ENCODE measurements around the gene TMEM82. TPM values are rescaled to one million over a fixed set of nuclear protein-coding genes. Genes with fewer than 3 reads are reported as not detected.
"Not testable (repeated sequence)": the region's sequence is repeated elsewhere in the genome, so short reads cannot be mapped to it uniquely, and the experiment has no call there.

TMEM82 gene
- total RNA-seq = not detected
- not detected for polyA plus RNA-seq
- long read RNA-seq, donor 1 = 0 reads
- long read RNA-seq, donor 2 = 0 reads

DNA sequence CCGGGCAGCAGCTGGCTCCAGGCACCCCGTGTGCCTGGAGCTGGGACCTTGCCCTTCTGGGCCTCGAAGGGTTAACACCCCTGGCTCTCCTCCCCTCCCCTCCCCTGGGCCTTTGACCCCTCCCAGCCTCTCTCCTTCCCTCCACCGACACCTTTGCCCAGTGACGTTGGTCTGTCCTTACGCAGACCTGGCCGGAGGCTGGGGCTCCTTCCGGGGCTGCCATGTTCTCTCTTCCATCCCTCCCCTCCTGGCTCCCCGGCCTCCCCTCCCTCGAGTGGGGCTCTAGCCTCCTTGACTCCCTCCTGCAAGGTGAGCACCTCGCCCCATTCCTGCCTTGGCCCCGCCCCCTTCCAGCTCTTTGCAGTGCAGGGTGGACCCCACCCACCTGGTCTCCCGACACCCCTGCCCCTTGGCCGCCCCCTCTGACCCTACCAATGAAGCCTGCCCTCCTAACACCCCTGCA lies at the start of gene TMEM82:
Gene TMEM82, plus strand, starts transcription at position 161 of the 463 bp plus-strand sequence. Its CDS starts 61 bp downstream, at position 222.
- H3K4me3 ChIP-seq = no peak within 1 kb of the TSS
- H3K27ac ChIP-seq = no peak within 1 kb of the TSS
- peaks cover 0 to 8% (median 0%) of the 10 kb centered on the region in 6 donors for H3K36me3 ChIP-seq
- TF ChIP-seq POLR2AphosphoS5 (IDR thresholded peaks at IDR 0.05) = no peak
- TF ChIP-seq POLR2A (IDR thresholded peaks at IDR 0.05) = no peak
- TF ChIP-seq CTCF (IDR thresholded peaks at IDR 0.05 in 8 of 11, conservative IDR thresholded peaks at IDR 0.05 in 3 of 11) = no peak
- 42 to 56% (median 46%) methylated on average over 14 of the region's 14 CpGs for WGBS, 5 donors
- H3K27me3 ChIP-seq (replicated peaks in 1 of 7) = no peaks in the 10 kb centered on the region
- peaks cover 0 to 29% (median 12%) of the 10 kb centered on the region in 6 donors for H3K4me1 ChIP-seq
- intact Hi-C loops (cut with DNase I; ENCODE audit: low total_unique reads) = loop anchor here (10.0 kb wide), 1 partner anchor 118 kb away; no protein-coding TSS in a partner anchor
- no peak for DNase-seq
- no peaks in the 10 kb centered on the region for H3K9me3 ChIP-seq

- no peak for DNase-seq
- Histone ChIP-seq H3K27ac (peak overlapping the region in 2 of 8 donors; percentile 3 to 9), H3K4me3 (no peak overlapping the region), H3K27me3 (replicated peaks in 1 of 7) (no peaks in the 10 kb centered on the region), H3K9me3 (no peaks in the 10 kb centered on the region), H3K4me1 (peaks cover 16 to 92% (median 56%) of the 10 kb centered on the region in 6 donors), H3K36me3 (peaks cover 0 to 48% (median 2%) of the 10 kb centered on the region in 6 donors)
- TF ChIP-seq CTCF (IDR thresholded peaks at IDR 0.05 in 8 of 11, conservative IDR thresholded peaks at IDR 0.05 in 3 of 11) = no peak
- no peak for TF ChIP-seq POLR2AphosphoS5 (IDR thresholded peaks at IDR 0.05)
- no peak for TF ChIP-seq POLR2A (IDR thresholded peaks at IDR 0.05)
- intact Hi-C loops (cut with DNase I; ENCODE audit: low total_unique reads) = no loop called here
- WGBS, 5 donors = 82 to 92% (median 87%) methylated on average over 5 of the region's 5 CpGs
These were observed 48.9 kb upstream of the TMEM82 start for GRCh38 chr1:15693371-15693770.

GRCh38 chr1:15696956-15697521 lies 45.3 kb upstream of the TMEM82 start:
- TF ChIP-seq CTCF (IDR thresholded peaks at IDR 0.05 in 8 of 11, conservative IDR thresholded peaks at IDR 0.05 in 3 of 11) (no peak), POLR2AphosphoS5 (IDR thresholded peaks at IDR 0.05) (peak in 2 of 3 donors; percentile 69 to 75), POLR2A (IDR thresholded peaks at IDR 0.05) (peak in 1 of 3 donors; percentile 20)
- Histone ChIP-seq H3K36me3 (peaks cover 0 to 30% (median 0%) of the 10 kb centered on the region in 6 donors), H3K4me3 (peak overlapping the region in 5 of 8 donors; percentile 11 to 54 (median 21)), H3K27ac (peak overlapping the region; percentile 59 to 89 (median 86)), H3K27me3 (replicated peaks in 1 of 7) (no peaks in the 10 kb centered on the region), H3K9me3 (peaks cover 0 to 4% (median 0%) of the 10 kb centered on the region in 8 donors), H3K4me1 (peaks cover 16 to 95% (median 54%) of the 10 kb centered on the region in 6 donors)
- 4 to 10% (median 8%) methylated on average over 8 to 10 of the region's 10 CpGs for WGBS, 5 donors
- intact Hi-C loops (cut with DNase I; ENCODE audit: low total_unique reads) = no loop called here
- peak; percentile 81 for DNase-seq

DNA sequence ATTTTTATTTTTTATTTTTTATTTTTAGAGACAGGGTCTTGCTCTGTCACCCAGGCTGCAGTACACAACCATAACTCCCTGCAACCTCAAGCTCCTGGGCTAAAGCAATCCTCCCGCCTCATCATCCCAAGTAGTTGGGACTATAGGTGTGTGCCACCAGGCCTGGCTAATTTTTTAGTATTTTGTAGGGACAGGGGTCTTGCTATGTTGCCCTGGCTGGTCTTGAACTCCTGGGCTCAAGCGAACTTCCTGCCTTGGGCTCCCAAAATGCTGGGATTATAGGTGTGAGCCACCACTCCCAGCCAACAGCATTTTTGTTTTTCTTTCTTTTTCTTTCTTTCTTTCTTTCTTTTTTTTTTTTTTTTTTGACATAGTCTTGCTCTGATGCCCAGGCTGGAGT lies 44.1 kb upstream of the TMEM82 start:
- H3K27me3 ChIP-seq (replicated peaks in 1 of 7) = no peaks in the 10 kb centered on the region
- H3K27ac ChIP-seq = peak overlapping the region in 6 of 8 donors; percentile 59 to 89 (median 87)
- H3K4me3 ChIP-seq = no peak overlapping the region
- peaks cover 22 to 95% (median 56%) of the 10 kb centered on the region in 6 donors for H3K4me1 ChIP-seq
- 95 to 100% (median 97%) methylated on average over 2 of the region's 2 CpGs for WGBS, 5 donors
- peaks cover 0 to 4% (median 0%) of the 10 kb centered on the region in 8 donors for H3K9me3 ChIP-seq
- DNase-seq = no peak
- intact Hi-C loops (cut with DNase I; ENCODE audit: low total_unique reads) = no loop called here
- H3K36me3 ChIP-seq = peaks cover 0 to 32% (median 0%) of the 10 kb centered on the region in 6 donors
- TF ChIP-seq POLR2AphosphoS5 (IDR thresholded peaks at IDR 0.05) = no peak
- TF ChIP-seq CTCF (IDR thresholded peaks at IDR 0.05 in 8 of 11, conservative IDR thresholded peaks at IDR 0.05 in 3 of 11) = no peak
- no peak for TF ChIP-seq POLR2A (IDR thresholded peaks at IDR 0.05)

GRCh38 chr1:15699321-15699720 lies 43.0 kb upstream of the TMEM82 start:
- intact Hi-C loops (cut with DNase I; ENCODE audit: low total_unique reads); H3K4me3 ChIP-seq; H3K27me3 ChIP-seq (replicated peaks in 1 of 7); H3K9me3 ChIP-seq; H3K27ac ChIP-seq; DNase-seq: not testable (repeated sequence)
- Histone ChIP-seq H3K4me1 (peaks cover 24 to 95% (median 66%) of the 10 kb centered on the region in 6 donors), H3K36me3 (peaks cover 0 to 21% (median 0%) of the 10 kb centered on the region in 6 donors)
- WGBS, 5 donors = 89 to 98% (median 96%) methylated on average over 4 of the region's 4 CpGs

Measured in spleen (tissue), 13 donors.